Fibroblast of lung (primary cell): ENCODE measurements around the gene EFCAB7. TPM values are rescaled to one million over a fixed set of nuclear protein-coding genes. Genes with fewer than 3 reads are reported as not detected.

Source experiments
- DNase-seq, 2 donors: peaks; one replicate each; pipeline versions ENCODE4 v3.0.0 to v3.0.0-alpha.2; 2010; ENCODE audit warnings: low read depth in 2 of 2
- H2AFZ ChIP-seq: 2 replicates; pipeline ENCODE4 v1.5.1; 2012; ENCODE audit warnings: low read length, control low read depth, inconsistent platforms
- H3K27ac ChIP-seq: 2 replicates; pipeline ENCODE4 v1.5.1; 2011; ENCODE audit warnings: low read length, control low read depth; ENCODE audit not compliant: insufficient read depth
- H3K27me3 ChIP-seq: 2 replicates; pipeline ENCODE4 v1.5.1; 2011; ENCODE audit warnings: mild to moderate bottlenecking, low read length; ENCODE audit not compliant: control insufficient read depth, insufficient read depth
- H3K36me3 ChIP-seq: 2 replicates; pipeline ENCODE4 v1.5.1; 2011; ENCODE audit warnings: low read length; ENCODE audit not compliant: control insufficient read depth, insufficient read depth
- H3K4me1 ChIP-seq: 2 replicates; pipeline ENCODE4 v1.5.1; 2011; ENCODE audit warnings: low read length; ENCODE audit not compliant: control insufficient read depth, insufficient read depth; ENCODE audit errors: extremely low read depth
- H3K4me2 ChIP-seq: 2 replicates; pipeline ENCODE4 v1.5.1; 2011; ENCODE audit warnings: low read length, control low read depth; ENCODE audit not compliant: insufficient read depth; ENCODE audit errors: extremely low read depth
- H3K4me3 ChIP-seq, 4 experiments: fragments of 200-600 bp in 1 of 4; sonication (generic) in 1 of 4; replicated peaks in 1 of 4; 2 replicates each; pipeline ENCODE4 v1.5.1; 2011 to 2016; ENCODE audit warnings: low read length in 4 of 4, low read depth in 3 of 4, mild to moderate bottlenecking in 3 of 4, control low read depth in 2 of 4, inconsistent platforms in 1 of 4, mixed read lengths in 1 of 4; ENCODE audit not compliant: insufficient read depth in 1 of 4; ENCODE audit errors: control extremely low read depth in 1 of 4
- H3K79me2 ChIP-seq: 2 replicates; pipeline ENCODE4 v1.5.1; 2012; ENCODE audit warnings: mild to moderate bottlenecking, low read length, inconsistent platforms; ENCODE audit not compliant: control insufficient read depth, insufficient read depth
- H3K9ac ChIP-seq: 2 replicates; pipeline ENCODE4 v1.5.1; 2011; ENCODE audit warnings: mild to moderate bottlenecking, low read length, control low read depth; ENCODE audit not compliant: insufficient read depth
- H3K9me3 ChIP-seq: 2 replicates; pipeline ENCODE4 v1.5.1; 2012; ENCODE audit warnings: low read depth, low read length; ENCODE audit not compliant: control insufficient read depth, insufficient read depth
- H4K20me1 ChIP-seq: 2 replicates; pipeline ENCODE4 v1.5.1; 2011; ENCODE audit warnings: low read length; ENCODE audit not compliant: control insufficient read depth, insufficient read depth; ENCODE audit errors: extremely low read depth
- EZH2 ChIP-seq: IDR thresholded peaks from 2 replicates; pipeline ENCODE4 v1.5.1; 2012; ENCODE audit warnings: low read length, control low read depth, mild to moderate bottlenecking; ENCODE audit errors: missing control alignments
- polyA plus RNA-seq, 2 donors: library from polyadenylated mRNA; depleted of rRNA in 1 of 2; stranded (reverse) in 1 of 2; unstranded in 1 of 2; fragments of >200 nt; gene quantifications; 2 replicates each; pipeline ENCODE4 v1.2.1, GENCODE V29; 2011 to 2012; ENCODE audit warnings: missing spikeins in 1 of 2
- total RNA-seq: library from RNA; depleted of rRNA; stranded (reverse); fragments of >200 nt; gene quantifications from 2 replicates; pipeline ENCODE4 v1.2.1, GENCODE V29; 2014
- TF ChIP-seq, protein P1 (sequence below), 2 donors: IDR thresholded peaks in 1 of 2; conservative IDR thresholded peaks in 1 of 2; 1 replicate in 1 of 2; 2 replicates in 1 of 2; pipeline ENCODE4 v1.5.1; 2011 to 2012; ENCODE audit warnings: low read length in 2 of 2, control low read depth in 1 of 2, inconsistent platforms in 1 of 2, low read depth in 1 of 2, mild to moderate bottlenecking in 1 of 2

Gene EFCAB7
- total and polyA plus RNA-seq, 2 donors (not counting 1 experiment from before 2014, with no cell fraction given): 4.3 to 9.1 TPM

DNA sequence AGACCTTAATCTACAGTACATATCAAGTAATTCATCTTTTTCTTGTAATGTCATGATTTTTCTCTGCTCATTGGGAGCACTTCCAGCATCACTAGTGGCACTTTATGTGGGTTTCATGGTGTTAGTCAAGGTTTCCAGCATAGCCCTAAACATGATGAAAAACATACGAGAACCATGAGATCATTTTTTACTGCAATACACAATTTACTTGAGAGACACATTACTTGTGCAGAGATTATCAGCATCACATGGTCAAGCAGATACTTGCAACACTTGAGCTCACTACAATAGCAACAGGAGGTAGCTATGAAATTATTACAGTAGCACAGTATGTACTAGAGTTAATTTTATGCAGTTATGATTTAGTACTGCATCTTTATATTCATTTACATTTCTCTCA lies 36.7 kb upstream of the EFCAB7 start:
- H3K79me2 ChIP-seq: no peaks in the 10 kb centered on the region
- H3K36me3 ChIP-seq: no peaks in the 10 kb centered on the region
- H3K4me2 ChIP-seq: no peak overlapping the region
- TF ChIP-seq, protein P1, sequence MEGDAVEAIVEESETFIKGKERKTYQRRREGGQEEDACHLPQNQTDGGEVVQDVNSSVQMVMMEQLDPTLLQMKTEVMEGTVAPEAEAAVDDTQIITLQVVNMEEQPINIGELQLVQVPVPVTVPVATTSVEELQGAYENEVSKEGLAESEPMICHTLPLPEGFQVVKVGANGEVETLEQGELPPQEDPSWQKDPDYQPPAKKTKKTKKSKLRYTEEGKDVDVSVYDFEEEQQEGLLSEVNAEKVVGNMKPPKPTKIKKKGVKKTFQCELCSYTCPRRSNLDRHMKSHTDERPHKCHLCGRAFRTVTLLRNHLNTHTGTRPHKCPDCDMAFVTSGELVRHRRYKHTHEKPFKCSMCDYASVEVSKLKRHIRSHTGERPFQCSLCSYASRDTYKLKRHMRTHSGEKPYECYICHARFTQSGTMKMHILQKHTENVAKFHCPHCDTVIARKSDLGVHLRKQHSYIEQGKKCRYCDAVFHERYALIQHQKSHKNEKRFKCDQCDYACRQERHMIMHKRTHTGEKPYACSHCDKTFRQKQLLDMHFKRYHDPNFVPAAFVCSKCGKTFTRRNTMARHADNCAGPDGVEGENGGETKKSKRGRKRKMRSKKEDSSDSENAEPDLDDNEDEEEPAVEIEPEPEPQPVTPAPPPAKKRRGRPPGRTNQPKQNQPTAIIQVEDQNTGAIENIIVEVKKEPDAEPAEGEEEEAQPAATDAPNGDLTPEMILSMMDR (conservative IDR thresholded peaks at IDR 0.05 in 1 of 2, IDR thresholded peaks at IDR 0.05 in 1 of 2; ENCODE audit: low read depth in 1 of 2, low read length in 2 of 2): no peak
- TF ChIP-seq EZH2: no peak
- H3K9me3 ChIP-seq: no peaks in the 10 kb centered on the region
- H3K27me3 ChIP-seq: no peaks in the 10 kb centered on the region
- peak in 1 of 2 donors; percentile 73 for DNase-seq
- H3K9ac ChIP-seq: no peak overlapping the region
- H3K27ac ChIP-seq: no peak overlapping the region
- H4K20me1 ChIP-seq: no peaks in the 10 kb centered on the region
- no peak overlapping the region for H3K4me3 ChIP-seq
- H3K4me1 ChIP-seq: no peaks in the 10 kb centered on the region
- no peak overlapping the region for H2AFZ ChIP-seq

- peak; percentile 39 to 93 for DNase-seq
- Histone ChIP-seq H3K27me3 (no peaks in the 10 kb centered on the region), H3K79me2 (no peaks in the 10 kb centered on the region), H3K27ac (no peak overlapping the region), H3K36me3 (no peaks in the 10 kb centered on the region), H3K9me3 (no peaks in the 10 kb centered on the region), H3K9ac (no peak overlapping the region), H3K4me3 (no peak overlapping the region), H2AFZ (no peak overlapping the region), H4K20me1 (no peaks in the 10 kb centered on the region), H3K4me1 (no peaks in the 10 kb centered on the region), H3K4me2 (no peak overlapping the region)
- TF ChIP-seq, protein P1 (conservative IDR thresholded peaks at IDR 0.05 in 1 of 2, IDR thresholded peaks at IDR 0.05 in 1 of 2; ENCODE audit: low read depth in 1 of 2, low read length in 2 of 2): no peak
Observed at GRCh38 chr1:63487336-63488065, 35.8 kb upstream of the EFCAB7 start.

DNA sequence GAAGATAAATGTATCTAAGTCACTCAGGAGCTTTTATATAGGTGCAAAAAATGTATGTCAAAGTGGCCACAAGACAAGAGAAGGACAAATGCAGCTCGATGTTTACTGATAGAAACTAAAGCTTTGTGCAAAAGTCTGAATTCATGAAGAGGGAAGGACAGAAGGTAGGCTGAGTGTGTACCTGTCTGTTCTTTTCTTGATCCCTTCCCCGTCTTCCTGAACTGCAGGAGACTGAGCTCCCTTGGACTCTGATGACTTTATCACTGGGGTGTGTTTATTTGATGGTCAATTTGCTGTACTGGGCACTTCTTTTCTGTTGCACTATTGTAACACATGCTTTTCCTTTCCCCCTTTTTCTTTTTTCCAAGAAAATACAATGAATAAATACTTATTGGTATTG lies 25.7 kb upstream of the EFCAB7 start:
- Histone ChIP-seq H3K9ac (no peak overlapping the region), H3K4me1 (no peaks in the 10 kb centered on the region), H3K36me3 (no peaks in the 10 kb centered on the region), H2AFZ (no peak overlapping the region), H4K20me1 (no peaks in the 10 kb centered on the region), H3K4me2 (no peak overlapping the region), H3K9me3 (no peaks in the 10 kb centered on the region), H3K27me3 (no peaks in the 10 kb centered on the region), H3K27ac (no peak overlapping the region), H3K79me2 (no peaks in the 10 kb centered on the region), H3K4me3 (no peak overlapping the region)
- DNase-seq: no peak
- TF ChIP-seq, protein P1 (conservative IDR thresholded peaks at IDR 0.05 in 1 of 2, IDR thresholded peaks at IDR 0.05 in 1 of 2; ENCODE audit: low read depth in 1 of 2, low read length in 2 of 2): no peak
- no peak for TF ChIP-seq EZH2
